ENCODE results near the gene GBGT1. TPM values are rescaled to one million over a fixed set of nuclear protein-coding genes. Genes with fewer than 3 reads are reported as not detected.
A peak's percentile ranks its signal among the peaks of the same experiment; 100 is the strongest.

The GBGT1 gene
- total and polyA plus RNA-seq, 2 of the 4 experiments (the other 2 are of a cell fraction), result 1.8 to 3.2 TPM

GRCh38 chr9:133111808-133112662 lies 51.7 kb downstream of the GBGT1 start:
- Histone ChIP-seq H3K27me3 (ENCODE audit: control insufficient read depth, insufficient read depth, low read length) (no peaks in the 10 kb centered on the region), H4K20me1 (ENCODE audit: insufficient read depth, low read length) (peaks cover 56% of the 10 kb centered on the region), H3K9ac (ENCODE audit: low read depth, low read length) (no peak overlapping the region), H3K14ac (replicated peaks; ENCODE audit: low read depth, low read length) (no peak overlapping the region), H3K4me1 (ENCODE audit: control insufficient read depth, insufficient read depth, low read length) (peaks cover 21% of the 10 kb centered on the region), H3K23ac (ENCODE audit: low read depth, low read length) (no peak overlapping the region), H3K36me3 (ENCODE audit: control insufficient read depth, insufficient read depth, low read length) (peaks cover 29% of the 10 kb centered on the region), H2BK120ac (ENCODE audit: low read depth, low read length) (no peak overlapping the region), H3K18ac (ENCODE audit: low read depth, low read length) (no peak overlapping the region), H3K4ac (ENCODE audit: low read depth, low read length) (no peak overlapping the region), H3K9me3 (ENCODE audit: control insufficient read depth, insufficient read depth, low read length) (no peaks in the 10 kb centered on the region), H4K5ac (ENCODE audit: low read depth, low read length) (no peak overlapping the region), H3K79me1 (ENCODE audit: low read depth in 1 of 2, low read length in 2 of 2) (peaks cover 9 to 52% of the 10 kb centered on the region in 2 experiments), H4K8ac (ENCODE audit: low read depth in 2 of 2, low read length in 2 of 2) (no peak overlapping the region), H2BK5ac (ENCODE audit: low read depth, low read length, poor library complexity, severe bottlenecking) (no peak overlapping the region), H3K4me3 (ENCODE audit: insufficient read depth, low read depth, low read length) (no peak overlapping the region), H3K4me2 (ENCODE audit: low read depth, low read length) (no peak overlapping the region), H2BK20ac (ENCODE audit: low read depth, low read length) (no peak overlapping the region), H2AFZ (replicated peaks; ENCODE audit: low read length, poor library complexity) (peak overlapping the region; percentile 43), H3K56ac (ENCODE audit: extremely low read depth, insufficient read depth, low read length) (no peak overlapping the region), H2AK9ac (replicated peaks; ENCODE audit: low read depth, low read length, poor library complexity) (no peak overlapping the region), H2AK5ac (ENCODE audit: low read depth, low read length) (no peak overlapping the region; the same call in 1 of the 2 replicates), H4K91ac (ENCODE audit: insufficient read depth, low read depth, low read length) (no peak overlapping the region), H3K27ac (ENCODE audit: insufficient read depth, low read length) (no peak overlapping the region), H2BK15ac (ENCODE audit: low read depth, low read length) (no peak overlapping the region), H3K9me1 (ENCODE audit: insufficient read depth, low read length) (peaks cover 3% of the 10 kb centered on the region; the same call in 1 of the 2 replicates)
- ATAC-seq (ENCODE audit: low read depth) (no peak), DNase-seq (no peak)
- in situ Hi-C loops (cut with MboI; ENCODE audit: low sequenced_read_pairs) (no loop called here), intact Hi-C loops (cut with micrococcal nuclease) (no loop called here), dilution Hi-C loops (cut with HindIII; ENCODE audit: low sequenced_read_pairs, unreplicated experiment) (no loop called here)
- BruUV-seq (replicated peaks), result no TSS peak
- ChIA-PET POLR2A (ENCODE audit: unreplicated experiment) (no interaction called here), CTCF (interaction anchor here (0.9 to 2.9 kb wide), 2 partner anchors 32 to 35 kb away, joined by 3 to 10 read pairs; no protein-coding TSS in a partner anchor)
- 99% methylated on average over 17 of the region's 30 CpGs; no CpG with 5 or more reads in 1 of the 2 experiments for WGBS, 2 experiments (ENCODE audit: extremely low coverage in 2 of 2, insufficient read length in 1 of 2)
- TF ChIP-seq FOS (IDR thresholded peaks at IDR 0.05; ENCODE audit: low read depth, low read length) (no peak), MXI1 (IDR thresholded peaks at IDR 0.05; ENCODE audit: borderline replicate concordance, low read depth, low read length) (no peak), NFE2L2 (IDR thresholded peaks at IDR 0.05; ENCODE audit: low read depth, low read length) (no peak), MAFK (IDR thresholded peaks at IDR 0.05; ENCODE audit: low read depth, low read length) (no peak), RCOR1 (IDR thresholded peaks at IDR 0.05; ENCODE audit: insufficient replicate concordance, low read length) (no peak), MAZ (IDR thresholded peaks at IDR 0.05; ENCODE audit: borderline replicate concordance, low read depth, low read length) (no peak), CTCF (conservative IDR thresholded peaks at IDR 0.05; ENCODE audit: low read depth, low read length) (no peak), POLR2A (IDR thresholded peaks at IDR 0.05; ENCODE audit: low read depth, low read length) (no peak), BHLHE40 (IDR thresholded peaks at IDR 0.05; ENCODE audit: low read depth, low read length) (no peak), CEBPB (IDR thresholded peaks at IDR 0.05; ENCODE audit: low read depth, low read length) (no peak), ELK1 (IDR thresholded peaks at IDR 0.05; ENCODE audit: borderline replicate concordance, low read depth, low read length) (no peak), RAD21 (IDR thresholded peaks at IDR 0.05; ENCODE audit: low read length) (no peak), CHD1 (IDR thresholded peaks at IDR 0.05; ENCODE audit: low read depth, low read length) (no peak), USF2 (IDR thresholded peaks at IDR 0.05; ENCODE audit: low read depth, low read length) (no peak), RFX5 (IDR thresholded peaks at IDR 0.05; ENCODE audit: low read depth, low read length) (no peak)
